HUES64 (cell line): ENCODE data around the gene CLEC5A.

ENCODE experiments used
- H3K27ac ChIP-seq: 2 replicates; pipeline ENCODE4 v1.7.0; 2013; ENCODE audit warnings: low read depth, low read length, inconsistent platforms
- H3K27me3 ChIP-seq: 2 replicates; pipeline ENCODE4 v1.6.1; 2013; ENCODE audit warnings: mild to moderate bottlenecking, low read length; ENCODE audit not compliant: insufficient read depth
- H3K36me3 ChIP-seq: 2 replicates; pipeline ENCODE4 v1.6.1; 2013; ENCODE audit warnings: mild to moderate bottlenecking, low read length; ENCODE audit not compliant: insufficient read depth
- H3K4me1 ChIP-seq: 2 replicates; pipeline ENCODE4 v1.6.1; 2013; ENCODE audit warnings: mild to moderate bottlenecking, low read length, moderate library complexity; ENCODE audit not compliant: insufficient read depth
- H3K4me3 ChIP-seq: 2 replicates; pipeline ENCODE4 v1.5.1; 2013; ENCODE audit warnings: mild to moderate bottlenecking, low read length, moderate library complexity
- H3K9ac ChIP-seq: 2 replicates; pipeline ENCODE4 v1.6.1; 2013; ENCODE audit warnings: mild to moderate bottlenecking, low read depth, low read length
- H3K9me3 ChIP-seq: 2 replicates; pipeline ENCODE4 v1.6.1; 2013; ENCODE audit warnings: low read depth, low read length; ENCODE audit not compliant: insufficient read depth
- WGBS: fragments of 150-250, 120-280 bp; methylation state at CpG from one replicate; pipeline ENCODE4 v1.1.7; 2013; ENCODE audit warnings: missing lambda C conversion rate; 5-methylcytosine and 5-hydroxymethylcytosine counted together

Gene CLEC5A

DNA sequence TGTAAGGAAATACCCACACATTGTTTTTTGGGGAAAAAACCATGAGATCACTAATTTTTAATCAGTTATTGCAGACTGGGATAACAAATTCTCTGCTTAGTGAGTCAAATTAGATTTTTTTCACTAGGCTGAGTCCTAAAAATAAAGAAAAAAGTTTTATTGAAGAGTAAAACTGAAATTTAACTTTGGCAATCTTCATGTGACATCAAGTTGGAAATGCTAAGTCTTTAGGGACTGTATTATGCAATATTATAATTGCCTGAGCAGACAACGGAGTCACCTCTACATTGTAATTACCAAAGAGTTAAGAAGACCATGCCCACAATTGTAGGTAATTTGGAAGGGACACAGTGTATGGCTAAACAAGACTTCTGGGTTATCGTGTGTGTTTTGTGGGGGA is 2.2 kb upstream of the CLEC5A start:
- no peak overlapping the region for H3K4me3 ChIP-seq

DNA sequence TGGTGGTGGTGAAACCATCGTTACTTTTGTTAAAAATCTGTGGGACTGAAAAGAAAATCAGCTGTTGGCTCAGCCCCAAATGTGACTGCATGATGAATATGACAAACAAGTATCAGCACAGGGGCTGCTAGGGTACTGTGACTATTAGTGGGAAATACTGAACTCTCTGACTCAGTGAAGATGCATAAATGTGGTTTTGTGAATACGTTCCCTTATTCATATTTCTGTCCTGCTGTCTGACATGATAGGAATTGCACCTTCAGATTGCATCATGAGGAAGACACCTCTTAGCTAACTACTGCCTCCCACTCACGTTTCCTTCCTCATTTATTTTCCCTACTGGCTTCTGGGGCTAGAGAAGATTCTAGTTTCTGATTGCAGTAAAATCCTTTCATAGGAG is 1.4 kb downstream of the CLEC5A start:
- WGBS: 99% methylated on average over 3 of the region's 3 CpGs
- H3K27me3 ChIP-seq: no peaks in the 10 kb centered on the region
- no peak overlapping the region for H3K27ac ChIP-seq
- H3K4me3 ChIP-seq: no peak overlapping the region
- no peak overlapping the region for H3K9ac ChIP-seq
- H3K9me3 ChIP-seq: no peaks in the 10 kb centered on the region
- H3K4me1 ChIP-seq: no peaks in the 10 kb centered on the region
- H3K36me3 ChIP-seq: no peaks in the 10 kb centered on the region

More for the DNA sequence above, 2.2 kb upstream of the CLEC5A start:
- Histone ChIP-seq H3K9ac (no peak overlapping the region), H3K4me1 (no peaks in the 10 kb centered on the region), H3K9me3 (no peaks in the 10 kb centered on the region), H3K27ac (no peak overlapping the region), H3K27me3 (no peaks in the 10 kb centered on the region), H3K36me3 (no peaks in the 10 kb centered on the region)
- 87% methylated on average over 2 of the region's 2 CpGs for WGBS

DNA sequence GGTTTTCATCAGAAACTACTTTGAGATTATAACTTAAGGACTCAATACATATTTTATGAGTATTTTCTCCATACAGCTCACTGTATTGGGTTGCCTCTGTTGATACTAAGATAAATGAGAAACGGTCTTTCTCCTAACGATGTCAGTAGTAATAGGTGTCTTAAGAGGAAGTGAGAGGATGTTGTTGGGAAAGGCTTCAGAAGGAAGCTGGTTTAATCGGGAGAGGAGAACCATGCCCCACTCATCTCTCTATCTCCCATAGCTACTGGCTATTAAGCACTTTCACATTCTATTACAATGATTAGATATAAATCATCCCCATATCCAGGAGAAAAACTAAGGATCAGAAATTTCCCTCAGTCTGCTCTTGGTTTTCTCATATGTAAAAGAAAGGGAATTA is 2.0 kb downstream of the CLEC5A start:
- WGBS: 92% methylated on average over 3 of the region's 3 CpGs
- H3K4me1 ChIP-seq: no peaks in the 10 kb centered on the region
- no peak overlapping the region for H3K4me3 ChIP-seq
- no peaks in the 10 kb centered on the region for H3K9me3 ChIP-seq
- no peak overlapping the region for H3K27ac ChIP-seq
- H3K36me3 ChIP-seq: no peaks in the 10 kb centered on the region
- H3K9ac ChIP-seq: no peak overlapping the region
- H3K27me3 ChIP-seq: no peaks in the 10 kb centered on the region

DNA sequence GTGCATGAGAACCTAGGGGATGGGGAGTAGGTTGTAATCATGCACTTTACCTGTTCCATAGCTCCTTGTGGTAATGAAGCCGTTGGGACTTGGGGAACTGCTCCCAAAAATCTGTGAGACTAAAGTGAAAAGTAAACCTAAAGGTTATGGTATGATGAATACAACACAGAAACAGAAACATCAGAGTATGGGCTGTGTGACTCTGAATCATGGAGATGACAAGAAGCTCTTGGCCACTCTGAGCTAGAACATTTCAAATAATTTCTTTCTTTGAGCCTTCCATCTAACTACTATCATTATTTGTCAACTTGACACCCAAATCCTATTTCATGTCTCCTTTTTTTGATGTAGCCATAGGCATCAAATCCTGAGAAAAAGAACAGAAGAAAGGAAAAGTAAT is 2.9 kb downstream of the CLEC5A start:
- H3K36me3 ChIP-seq: no peaks in the 10 kb centered on the region
- no peak overlapping the region for H3K4me3 ChIP-seq
- WGBS: 93% methylated on average over 1 of the region's 1 CpG
- H3K9me3 ChIP-seq: no peaks in the 10 kb centered on the region
- H3K9ac ChIP-seq: no peak overlapping the region
- no peaks in the 10 kb centered on the region for H3K4me1 ChIP-seq
- no peak overlapping the region for H3K27ac ChIP-seq
- no peaks in the 10 kb centered on the region for H3K27me3 ChIP-seq

- WGBS: 90% methylated on average over 3 of the region's 3 CpGs
- Histone ChIP-seq H3K27ac (no peak overlapping the region), H3K4me3 (no peak overlapping the region), H3K9ac (no peak overlapping the region), H3K36me3 (no peaks in the 10 kb centered on the region), H3K9me3 (no peaks in the 10 kb centered on the region), H3K27me3 (no peaks in the 10 kb centered on the region), H3K4me1 (no peaks in the 10 kb centered on the region)
Measured at GRCh38 chr7:141941075-141941474, 5.7 kb downstream of the CLEC5A start.

DNA sequence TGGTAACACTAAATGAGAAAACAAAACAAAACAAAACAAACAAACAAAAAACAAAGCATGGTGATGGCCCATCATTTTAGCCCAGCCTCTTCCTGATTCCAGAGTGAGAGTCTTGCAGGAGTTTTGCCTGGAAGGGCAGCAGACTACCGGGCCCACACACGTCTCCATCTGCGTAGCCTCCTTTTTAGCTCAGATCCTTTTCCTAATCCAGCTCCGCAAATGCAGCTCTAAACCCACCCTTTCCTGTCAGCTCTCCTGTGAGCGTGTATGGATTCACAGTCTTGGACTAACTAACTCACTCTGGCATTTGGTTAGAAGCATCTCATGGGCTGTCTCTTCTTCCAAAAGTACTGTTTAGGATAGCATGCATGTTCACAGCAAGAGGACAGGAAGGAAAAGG is 16.6 kb downstream of the CLEC5A start:
- no peaks in the 10 kb centered on the region for H3K27me3 ChIP-seq
- WGBS: 82% methylated on average over 5 of the region's 5 CpGs
- no peak overlapping the region for H3K4me3 ChIP-seq
- peaks cover 5% of the 10 kb centered on the region; the same call in 1 of the 2 replicates for H3K4me1 ChIP-seq
- H3K9me3 ChIP-seq: 0 out of 2 replicates have a peak, but pooled peaks cover 3% of the 10 kb centered on the region
- no peak overlapping the region for H3K27ac ChIP-seq
- H3K9ac ChIP-seq: no peak overlapping the region
- H3K36me3 ChIP-seq: no peaks in the 10 kb centered on the region

DNA sequence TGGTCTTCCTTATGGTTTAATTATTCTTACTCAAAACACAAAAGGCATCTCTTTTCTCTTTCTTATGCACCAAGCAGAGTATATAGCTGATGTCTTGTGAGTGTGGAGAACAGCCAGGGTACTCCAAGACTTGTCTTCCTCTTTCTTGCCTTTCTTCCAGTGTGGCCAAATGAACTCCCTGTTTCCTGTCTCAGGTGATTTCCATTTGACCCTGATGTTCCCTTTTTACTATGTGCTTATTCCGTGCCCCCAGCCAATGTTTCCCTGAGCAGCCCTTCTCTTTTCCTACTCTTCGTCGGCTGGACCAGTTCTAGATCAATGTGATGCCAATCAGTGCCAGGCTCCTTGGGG is 18.0 kb downstream of the CLEC5A start:
- 90% methylated on average over 3 of the region's 3 CpGs for WGBS
- peaks cover 5% of the 10 kb centered on the region; the same call in 1 of the 2 replicates for H3K4me1 ChIP-seq
- H3K27me3 ChIP-seq: no peaks in the 10 kb centered on the region
- H3K9me3 ChIP-seq: 0 out of 2 replicates have a peak, but pooled peaks cover 3% of the 10 kb centered on the region
- H3K36me3 ChIP-seq: no peaks in the 10 kb centered on the region
- H3K9ac ChIP-seq: no peak overlapping the region
- no peak overlapping the region for H3K4me3 ChIP-seq
- H3K27ac ChIP-seq: no peak overlapping the region

- 0 out of 2 replicates have a peak, but pooled peaks cover 3% of the 10 kb centered on the region for H3K9me3 ChIP-seq
- H3K27ac ChIP-seq: no peak overlapping the region
- peaks cover 5% of the 10 kb centered on the region; the same call in 1 of the 2 replicates for H3K4me1 ChIP-seq
- H3K9ac ChIP-seq: no peak overlapping the region
- no peaks in the 10 kb centered on the region for H3K27me3 ChIP-seq
- H3K36me3 ChIP-seq: no peaks in the 10 kb centered on the region
- WGBS: 83% methylated on average over 2 of the region's 2 CpGs
- no peak overlapping the region for H3K4me3 ChIP-seq
Measured at GRCh38 chr7:141928146-141928844, 18.5 kb downstream of the CLEC5A start.

- no peaks in the 10 kb centered on the region for H3K4me1 ChIP-seq
- no peaks in the 10 kb centered on the region for H3K27me3 ChIP-seq
- H3K36me3 ChIP-seq: no peaks in the 10 kb centered on the region
- H3K9me3 ChIP-seq: no peaks in the 10 kb centered on the region
- WGBS: 90% methylated on average over 1 of the region's 1 CpG
- no peak overlapping the region for H3K27ac ChIP-seq
- no peak overlapping the region for H3K4me3 ChIP-seq
- H3K9ac ChIP-seq: no peak overlapping the region
Measured at GRCh38 chr7:141920281-141920680, 26.5 kb downstream of the CLEC5A start.

GRCh38 chr7:141916099-141916498 is 30.7 kb downstream of the CLEC5A start, which contains the start of gene OR9A4:
Gene OR9A4 (plus strand): TSS chr7:141916399. CDS start chr7:141918876, 2,477 bp downstream.
- H3K4me1 ChIP-seq: no peaks in the 10 kb centered on the region
- no peaks in the 10 kb centered on the region for H3K9me3 ChIP-seq
- no peaks in the 10 kb centered on the region for H3K27me3 ChIP-seq
- H3K9ac ChIP-seq: no peak within 1 kb of the TSS
- H3K36me3 ChIP-seq: no peaks in the 10 kb centered on the region
- WGBS: 90% methylated on average over 3 of the region's 3 CpGs
- no peak within 1 kb of the TSS for H3K27ac ChIP-seq
- no peak within 1 kb of the TSS for H3K4me3 ChIP-seq

DNA sequence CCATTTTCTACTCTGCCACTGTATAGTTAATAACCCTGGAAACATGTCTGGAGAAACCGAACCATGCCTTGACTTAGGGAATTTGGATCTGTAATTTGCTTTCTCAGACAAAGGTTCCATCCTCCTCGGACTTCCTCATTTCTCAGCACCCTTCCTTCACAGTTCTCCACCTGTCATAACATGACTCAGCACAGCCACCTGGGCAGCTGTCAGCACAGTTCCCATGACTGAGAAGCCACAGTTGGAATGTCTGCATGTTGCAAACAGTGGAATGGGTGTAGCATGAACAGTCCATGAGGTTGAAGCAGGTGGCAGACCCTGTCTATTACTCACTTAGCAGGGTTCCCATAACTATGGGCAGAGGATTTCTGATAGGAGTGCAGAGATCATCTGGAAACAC is 31.2 kb downstream of the CLEC5A start:
- H3K4me3 ChIP-seq: no peak overlapping the region
- 74% methylated on average over 2 of the region's 2 CpGs for WGBS
- no peaks in the 10 kb centered on the region for H3K27me3 ChIP-seq
- H3K9me3 ChIP-seq: no peaks in the 10 kb centered on the region
- H3K36me3 ChIP-seq: no peaks in the 10 kb centered on the region
- H3K4me1 ChIP-seq: no peaks in the 10 kb centered on the region
- no peak overlapping the region for H3K27ac ChIP-seq
- no peak overlapping the region for H3K9ac ChIP-seq

DNA sequence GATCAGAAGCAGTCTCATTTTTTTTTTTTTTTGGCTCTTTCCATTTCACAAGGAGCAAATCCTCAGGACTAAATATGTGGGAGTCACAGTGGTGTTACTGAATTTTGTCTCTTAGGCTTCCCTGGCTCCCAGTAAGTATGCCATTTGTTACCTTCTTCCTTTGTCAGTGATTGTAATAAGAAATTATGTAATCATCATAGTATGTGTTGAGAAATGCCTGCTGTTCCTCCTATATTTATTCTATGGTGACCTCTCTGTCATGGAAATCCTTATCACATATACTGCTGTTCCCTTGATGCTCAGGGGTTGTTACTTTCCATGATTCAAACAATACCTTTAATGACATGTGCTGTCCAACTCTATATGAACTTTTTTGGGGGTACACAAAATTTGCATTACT is 35.4 kb downstream of the CLEC5A start:
- H3K36me3 ChIP-seq: no peaks in the 10 kb centered on the region
- no peak overlapping the region for H3K9ac ChIP-seq
- H3K27ac ChIP-seq: no peak overlapping the region
- H3K9me3 ChIP-seq: no peaks in the 10 kb centered on the region
- no peaks in the 10 kb centered on the region for H3K4me1 ChIP-seq
- no peak overlapping the region for H3K4me3 ChIP-seq
- H3K27me3 ChIP-seq: no peaks in the 10 kb centered on the region
